HG03354 (cell line): Measurements from ENCODE around the gene TNFRSF21.
A peak's percentile ranks its signal among the peaks of the same experiment; 100 is the strongest.
"Not testable (repeated sequence)": the region's sequence is repeated elsewhere in the genome, so short reads cannot be mapped to it uniquely, and the experiment has no call there.

Source experiments
- ATAC-seq: cut with Tn5 transposase; IDR thresholded peaks from one replicate; pipeline ENCODE4 v1.9.1; 2021; ENCODE audit warnings: mild to moderate bottlenecking; ENCODE audit not compliant: unreplicated experiment, poor library complexity, severe bottlenecking

Gene TNFRSF21

DNA sequence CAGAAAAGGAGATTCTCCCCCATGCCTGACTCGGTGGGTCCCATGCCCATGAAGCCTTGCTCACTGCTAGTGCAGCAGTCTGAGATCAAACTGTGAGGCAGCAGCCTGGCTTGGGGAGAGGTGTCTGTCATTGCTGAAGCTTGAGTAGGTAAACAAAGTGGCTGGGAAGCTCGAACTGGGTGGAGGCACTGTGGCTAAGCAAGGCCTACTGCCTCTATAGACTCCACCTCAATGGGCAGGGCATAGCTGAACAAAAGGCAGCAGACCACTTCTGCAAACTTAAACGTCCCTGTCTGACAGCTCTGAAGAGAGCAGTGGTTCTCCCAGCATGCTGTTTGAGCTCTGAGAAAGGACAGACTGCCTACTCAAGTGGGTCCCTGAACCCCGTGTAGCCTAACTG, 18.4 kb upstream of the TNFRSF21 start:
- not testable (repeated sequence) for ATAC-seq

- ATAC-seq: no peak
Observed at GRCh38 chr6:47323887-47324286, 14.2 kb upstream of the TNFRSF21 start.

GRCh38 chr6:47323321-47323720, 13.6 kb upstream of the TNFRSF21 start:
- ATAC-seq: no peak

DNA sequence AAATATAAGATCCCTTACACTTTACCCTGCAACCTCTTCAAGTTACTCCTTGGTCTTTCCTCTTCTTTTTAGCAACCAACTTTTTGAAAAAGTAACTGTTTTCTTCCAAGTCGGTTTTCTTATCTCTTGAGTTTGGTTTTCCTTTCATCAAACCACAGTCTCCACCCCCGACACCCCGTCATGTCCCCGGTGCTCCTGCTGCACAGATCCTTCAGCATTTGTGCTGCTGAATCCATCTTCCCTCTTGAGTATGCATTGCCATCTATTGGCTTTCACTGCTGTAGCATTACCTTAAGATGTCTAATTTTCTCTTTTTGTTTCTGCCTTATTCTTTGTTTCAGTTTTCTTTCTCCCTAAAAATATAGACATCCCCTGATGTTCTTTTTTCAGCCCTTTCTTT, 11.9 kb upstream of the TNFRSF21 start:
- ATAC-seq: no peak

DNA sequence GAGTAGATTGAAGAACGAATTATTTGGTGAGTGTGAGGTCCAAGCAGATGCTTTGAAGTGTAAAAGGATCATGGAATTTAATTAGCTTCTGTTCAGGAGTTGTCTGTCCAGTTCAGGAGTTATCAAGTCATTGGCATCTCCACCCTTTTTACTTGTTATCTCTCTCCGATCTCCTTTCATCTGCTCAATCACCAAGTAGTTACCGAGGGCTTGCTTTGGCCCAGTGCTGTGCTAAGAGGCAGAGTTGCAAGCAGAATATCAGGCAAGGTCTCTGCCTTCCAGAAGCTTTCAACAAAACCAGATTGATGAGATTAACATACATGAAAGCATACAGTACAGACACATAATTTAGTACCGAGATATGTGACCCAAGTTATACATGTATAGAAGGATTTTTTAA, 10.2 kb upstream of the TNFRSF21 start:
- ATAC-seq: no peak

GRCh38 chr6:47319382-47319781, 9.7 kb upstream of the TNFRSF21 start:
- ATAC-seq: no peak

- no peak for ATAC-seq
Observed at GRCh38 chr6:47318236-47318989, 8.7 kb upstream of the TNFRSF21 start.

DNA sequence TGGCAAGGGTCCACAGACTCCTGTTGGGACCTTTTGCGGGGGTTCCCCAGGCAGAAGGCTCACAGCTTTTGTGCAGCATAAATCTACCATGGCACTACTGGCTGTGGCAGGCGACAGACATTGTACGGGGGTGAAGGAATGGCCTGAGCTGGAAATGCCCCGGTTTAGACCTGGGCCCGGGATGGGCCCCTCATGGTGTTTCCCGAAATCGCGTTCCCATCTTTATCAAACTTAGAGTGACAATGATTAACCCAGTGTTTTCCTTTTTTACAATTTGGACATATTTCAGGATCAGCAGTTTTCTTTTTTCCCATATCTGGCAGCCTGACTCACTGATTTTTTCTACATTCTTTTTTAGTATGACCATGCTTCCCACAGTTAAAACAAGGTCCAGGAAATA, 5.5 kb upstream of the TNFRSF21 start:
- ATAC-seq: not testable (repeated sequence)

DNA sequence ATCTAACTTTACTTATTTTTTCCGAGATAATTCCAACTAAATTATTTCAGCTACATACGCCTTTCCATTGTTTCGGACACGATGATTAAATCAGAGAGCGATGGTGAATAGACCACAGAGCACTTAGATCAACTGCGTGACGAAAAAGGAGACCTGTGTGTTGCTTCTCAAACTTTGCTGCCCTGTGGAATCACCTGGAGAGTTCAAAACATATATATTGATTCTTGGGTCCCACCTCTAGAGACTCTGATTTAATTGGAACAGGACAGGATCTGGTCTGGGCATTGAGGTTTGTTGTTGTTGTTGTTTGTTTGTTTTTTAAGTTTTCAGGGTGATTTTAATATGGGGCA, 401 bp upstream of the TNFRSF21 start:
- peak; percentile 15 for ATAC-seq

GRCh38 chr6:47308552-47309290, 984 bp downstream of the TNFRSF21 start:
- ATAC-seq: peak; percentile 30

GRCh38 chr6:47308198-47308517, 1.5 kb downstream of the TNFRSF21 start:
- no peak for ATAC-seq

DNA sequence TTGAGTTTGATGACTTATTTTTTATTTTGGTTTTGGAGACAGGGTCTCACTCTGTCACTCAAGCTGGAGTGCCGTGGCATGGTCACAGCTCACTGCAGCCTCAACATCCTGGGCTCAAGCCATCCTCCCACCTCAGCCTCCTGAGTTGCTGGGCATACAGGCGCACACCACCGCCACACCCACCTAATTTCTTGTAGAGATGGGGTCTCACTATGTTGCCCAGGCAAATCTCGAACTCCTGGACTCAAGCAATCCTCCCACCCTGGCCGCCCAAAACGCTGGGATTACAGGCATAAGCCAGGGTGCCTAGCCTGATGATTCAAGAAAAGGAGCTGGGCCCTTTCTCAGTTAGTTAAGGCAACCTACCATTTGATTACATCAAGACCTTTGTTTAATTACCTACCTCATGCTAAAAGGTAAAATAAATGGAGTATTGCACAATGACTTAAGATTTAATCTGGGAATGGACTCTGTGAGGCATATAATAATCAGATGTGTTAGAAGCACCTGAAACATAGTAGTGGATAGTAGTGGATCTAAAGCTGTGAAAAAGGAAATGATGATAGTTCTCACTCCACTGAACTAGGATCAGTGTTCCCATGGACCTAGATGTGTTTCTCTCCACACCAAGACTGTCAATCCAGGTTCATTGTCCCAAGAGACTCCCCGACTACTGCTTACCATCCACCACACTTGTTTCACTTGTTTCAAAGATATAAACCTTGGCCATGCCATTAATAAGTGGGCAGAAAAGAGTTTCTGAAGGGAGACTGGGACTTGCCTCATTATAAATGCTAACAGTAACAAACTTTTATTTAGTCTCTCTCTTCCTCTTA, 2.1 kb downstream of the TNFRSF21 start:
- no peak for ATAC-seq

GRCh38 chr6:47306887-47307286, 2.8 kb downstream of the TNFRSF21 start:
- ATAC-seq: no peak

DNA sequence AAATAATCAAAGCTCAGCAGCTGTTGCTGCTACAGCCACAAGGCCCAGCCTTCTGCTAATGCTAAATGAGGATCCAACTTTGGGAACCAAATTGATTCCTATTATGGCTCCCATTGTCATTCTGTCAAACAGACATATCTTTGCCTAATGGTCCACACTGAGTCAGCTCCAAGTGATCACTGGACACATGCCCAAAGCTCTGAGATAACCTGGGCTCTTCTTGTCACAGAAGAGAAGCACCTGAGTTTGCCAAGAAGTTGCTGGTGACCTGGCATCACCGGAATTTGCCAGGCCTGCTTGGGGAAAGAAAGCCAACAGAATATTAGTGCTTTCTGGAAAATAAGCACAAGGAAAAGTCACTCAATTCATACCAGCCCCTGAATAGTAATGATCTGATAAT, 5.8 kb downstream of the TNFRSF21 start:
- ATAC-seq: no peak

- ATAC-seq: peak; percentile 75
Observed at GRCh38 chr6:47303342-47303741, 6.4 kb downstream of the TNFRSF21 start.

DNA sequence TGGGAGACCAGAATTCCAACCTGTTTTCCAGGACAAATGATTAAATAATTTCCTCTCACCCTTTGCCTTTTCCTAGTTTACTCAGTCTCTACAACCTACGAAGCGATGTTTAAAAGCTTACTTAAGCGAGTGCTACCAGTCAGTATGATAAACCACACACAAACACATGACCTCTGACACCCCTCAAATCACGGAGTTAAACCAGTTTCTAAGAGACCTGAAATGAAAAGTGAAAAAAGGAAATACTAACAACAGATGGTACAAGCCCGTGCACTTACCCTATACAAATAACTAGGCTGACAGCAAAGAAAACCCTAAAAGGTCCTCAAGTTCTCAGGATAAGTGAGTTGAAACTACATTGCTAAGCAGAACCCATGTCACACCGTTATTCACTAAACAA, 7.7 kb downstream of the TNFRSF21 start:
- peak; percentile 82 for ATAC-seq

DNA sequence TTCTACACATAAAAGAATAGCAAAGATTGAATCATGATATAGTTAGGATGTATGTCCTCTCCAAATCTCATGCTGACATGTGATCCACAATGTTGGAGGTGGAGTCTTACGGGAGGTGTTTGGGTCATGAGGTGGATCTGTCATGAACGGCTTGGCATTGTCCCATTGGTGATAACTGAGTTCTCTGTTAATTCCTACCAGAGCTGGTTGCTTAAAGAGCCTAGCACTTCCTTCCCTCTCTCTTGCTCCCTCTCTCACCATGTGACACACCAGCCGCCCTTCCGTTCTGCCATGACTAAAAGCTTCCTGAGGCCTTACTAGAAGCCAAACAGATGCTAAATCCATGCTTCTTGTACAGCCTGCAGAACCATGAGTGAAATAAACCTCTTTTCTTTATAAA, 8.3 kb downstream of the TNFRSF21 start:
- no peak for ATAC-seq

DNA sequence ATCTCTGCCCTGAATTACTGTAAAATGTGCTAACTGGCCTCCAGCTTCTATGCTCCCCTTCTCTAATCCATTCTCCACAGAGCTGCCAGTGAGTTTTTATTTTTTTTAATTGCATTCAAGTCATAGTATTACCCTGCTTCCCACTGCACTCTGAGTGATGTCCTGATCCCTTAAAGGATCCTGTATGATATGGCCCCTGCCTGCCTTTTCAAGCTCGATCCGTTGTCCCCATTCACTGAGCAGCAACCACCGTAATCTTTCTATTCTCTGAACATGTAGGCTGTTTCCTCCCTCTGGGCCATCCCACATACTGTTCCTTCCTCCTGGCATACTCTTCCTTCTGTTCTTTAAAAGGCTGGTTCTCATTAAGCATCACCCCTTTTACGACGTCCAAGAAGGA, 9.3 kb downstream of the TNFRSF21 start:
- ATAC-seq: no peak

GRCh38 chr6:47299965-47300364, 9.7 kb downstream of the TNFRSF21 start:
- ATAC-seq: no peak

GRCh38 chr6:47298475-47298874, 11.2 kb downstream of the TNFRSF21 start:
- ATAC-seq: no peak

GRCh38 chr6:47294990-47295389, 14.7 kb downstream of the TNFRSF21 start:
- ATAC-seq: no peak
